GM21447 (cell line): ENCODE results near the gene IKZF3.
A peak's percentile ranks its signal among the peaks of the same experiment; 100 is the strongest.

ENCODE experiments used
- ATAC-seq: cut with Tn5 transposase; IDR thresholded peaks from one replicate; pipeline ENCODE4 v1.9.1; 2021; ENCODE audit not compliant: unreplicated experiment

The IKZF3 gene

GRCh38 chr17:39818358-39819000, 45.6 kb downstream of the IKZF3 start:
- ATAC-seq: no peak

GRCh38 chr17:39816272-39816671, 47.8 kb downstream of the IKZF3 start:
- no peak for ATAC-seq

GRCh38 chr17:39814497-39814896, 49.6 kb downstream of the IKZF3 start:
- no peak for ATAC-seq

- ATAC-seq: no peak
Measured at GRCh38 chr17:39813631-39814030, 50.5 kb downstream of the IKZF3 start.

- no peak for ATAC-seq
Measured at GRCh38 chr17:39812466-39812865, 51.6 kb downstream of the IKZF3 start.

- no peak for ATAC-seq
Measured at GRCh38 chr17:39810939-39811728, 53.0 kb downstream of the IKZF3 start.

GRCh38 chr17:39809221-39809620, 54.9 kb downstream of the IKZF3 start:
- no peak for ATAC-seq

- no peak for ATAC-seq
Measured at GRCh38 chr17:39808409-39808997, 55.6 kb downstream of the IKZF3 start.

- ATAC-seq: no peak
Measured at GRCh38 chr17:39804839-39805238, 59.3 kb downstream of the IKZF3 start.

- no peak for ATAC-seq
Measured at GRCh38 chr17:39801055-39801454, 63.1 kb downstream of the IKZF3 start.

- peak; percentile 70 for ATAC-seq
Measured at GRCh38 chr17:39800540-39800939, 63.6 kb downstream of the IKZF3 start.

- no peak for ATAC-seq
Measured at GRCh38 chr17:39799395-39799794, 64.7 kb downstream of the IKZF3 start.

- ATAC-seq: peak; percentile 72
Measured at GRCh38 chr17:39794249-39794970, 69.7 kb downstream of the IKZF3 start.

GRCh38 chr17:39793301-39793872, 70.7 kb downstream of the IKZF3 start:
- no peak for ATAC-seq

- ATAC-seq: no peak
Measured at GRCh38 chr17:39792526-39793221, 71.4 kb downstream of the IKZF3 start.

- ATAC-seq: no peak
Measured at GRCh38 chr17:39791111-39791992, 72.8 kb downstream of the IKZF3 start.

GRCh38 chr17:39787743-39788484, 76.2 kb downstream of the IKZF3 start:
- no peak for ATAC-seq

GRCh38 chr17:39787041-39787440, 77.1 kb downstream of the IKZF3 start:
- no peak for ATAC-seq

- no peak for ATAC-seq
Measured at GRCh38 chr17:39782980-39783379, 81.1 kb downstream of the IKZF3 start.
